Dedifferentiated amniotic fluid mesenchymal stem cell (primary cell): Measurements from ENCODE around the gene ADAMTS3.
A peak's percentile ranks its signal among the peaks of the same experiment; 100 is the strongest.
"Not testable (repeated sequence)": the region's sequence is repeated elsewhere in the genome, so short reads cannot be mapped to it uniquely, and the experiment has no call there.

ENCODE experiments used
- DNase-seq: peaks from one replicate; pipeline ENCODE4 v3.0.0-alpha.2; 2016; ENCODE audit errors: extremely low spot score

Gene ADAMTS3

GRCh38 chr4:72553540-72554337 lies 15.3 kb downstream of the ADAMTS3 start:
- DNase-seq: no peak

DNA sequence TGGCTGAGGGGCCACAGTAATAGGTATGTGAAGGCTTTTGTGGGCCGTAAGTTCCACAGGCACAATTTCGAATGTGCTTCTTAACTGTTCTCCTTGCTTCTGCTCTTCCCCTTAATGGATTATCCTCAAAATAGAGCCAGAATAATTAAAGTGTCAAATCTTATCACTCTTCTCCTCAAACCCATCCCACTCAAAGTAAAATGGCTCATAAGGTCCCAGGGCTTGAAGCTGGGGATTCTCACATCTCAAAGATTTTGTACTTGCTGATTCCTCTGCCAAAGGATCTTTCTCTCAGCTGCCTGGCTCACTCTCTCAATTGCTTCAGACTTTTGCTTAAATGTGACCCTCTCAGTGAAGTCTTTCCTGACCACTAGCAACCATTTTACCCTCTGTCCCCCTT lies 16.6 kb downstream of the ADAMTS3 start:
- DNase-seq: no peak

GRCh38 chr4:72546456-72546855 lies 22.6 kb downstream of the ADAMTS3 start:
- no peak for DNase-seq

- DNase-seq: not testable (repeated sequence)
Observed at GRCh38 chr4:72540694-72541093, 28.3 kb downstream of the ADAMTS3 start.

DNA sequence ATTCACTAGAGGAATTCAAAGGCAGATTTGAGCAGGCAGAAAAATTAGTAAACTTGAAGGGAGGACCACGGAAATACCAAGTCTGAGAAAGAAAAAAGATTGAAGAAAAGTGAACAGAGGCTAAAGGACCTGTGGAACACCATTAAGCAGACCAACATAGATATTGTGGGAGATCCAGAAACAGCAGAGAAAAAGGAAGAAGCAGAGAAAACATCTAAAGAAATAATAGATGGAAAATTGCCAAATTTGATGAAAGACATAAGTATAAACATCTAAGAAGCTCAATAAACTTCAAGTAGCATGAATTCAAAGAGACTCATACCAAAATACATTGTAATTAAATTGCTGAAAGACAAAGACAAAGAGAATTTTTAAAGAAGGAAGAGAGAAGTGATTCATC lies 31.0 kb downstream of the ADAMTS3 start:
- DNase-seq: no peak

DNA sequence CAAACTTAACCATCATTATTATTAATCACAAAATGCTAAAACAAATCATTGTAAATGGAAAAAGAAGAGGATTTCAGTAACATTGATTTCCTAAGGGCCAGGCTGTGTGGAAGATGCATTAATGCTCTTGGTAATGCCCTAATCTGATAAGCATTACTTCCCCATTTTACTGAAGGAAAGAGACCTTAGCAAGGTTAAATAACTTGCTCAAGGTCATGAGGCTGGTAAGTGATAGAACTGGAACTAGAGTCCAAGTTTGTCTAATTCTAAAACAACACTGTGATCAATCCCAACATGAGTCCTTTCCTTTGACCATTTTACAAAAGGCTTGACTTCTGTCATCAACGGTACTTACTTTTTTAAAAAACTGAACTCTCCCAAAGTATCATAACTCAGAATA lies 32.6 kb downstream of the ADAMTS3 start:
- DNase-seq: no peak

DNA sequence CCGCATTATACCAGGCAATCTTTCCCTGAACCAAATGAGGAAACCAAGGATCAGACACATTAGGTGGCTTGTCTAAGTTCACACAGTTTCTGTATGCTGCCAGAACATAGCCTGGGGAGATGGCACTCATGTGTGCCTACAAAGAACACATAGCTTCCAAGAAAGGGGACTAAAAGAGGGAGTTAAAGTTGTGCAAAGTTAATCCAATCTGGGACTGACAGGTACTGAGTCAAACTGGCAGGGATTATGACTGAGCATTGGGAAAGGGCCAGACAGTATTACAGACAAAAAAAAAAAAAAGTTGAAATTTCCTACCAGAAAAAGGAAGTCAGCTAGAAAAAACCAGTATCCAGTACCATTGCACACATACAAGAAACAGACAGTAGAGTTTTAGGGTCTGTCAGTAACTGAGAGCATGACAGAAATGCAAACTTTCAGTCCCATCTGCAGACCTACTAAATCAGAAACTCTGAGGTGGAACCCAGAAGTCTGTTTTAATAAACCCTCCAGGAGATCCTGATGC lies 37.2 kb downstream of the ADAMTS3 start:
- DNase-seq: peak; percentile 8

GRCh38 chr4:72531322-72531721 lies 37.7 kb downstream of the ADAMTS3 start:
- DNase-seq: peak; percentile 5

GRCh38 chr4:72529148-72529822 lies 39.7 kb downstream of the ADAMTS3 start:
- peak; percentile 11 for DNase-seq

DNA sequence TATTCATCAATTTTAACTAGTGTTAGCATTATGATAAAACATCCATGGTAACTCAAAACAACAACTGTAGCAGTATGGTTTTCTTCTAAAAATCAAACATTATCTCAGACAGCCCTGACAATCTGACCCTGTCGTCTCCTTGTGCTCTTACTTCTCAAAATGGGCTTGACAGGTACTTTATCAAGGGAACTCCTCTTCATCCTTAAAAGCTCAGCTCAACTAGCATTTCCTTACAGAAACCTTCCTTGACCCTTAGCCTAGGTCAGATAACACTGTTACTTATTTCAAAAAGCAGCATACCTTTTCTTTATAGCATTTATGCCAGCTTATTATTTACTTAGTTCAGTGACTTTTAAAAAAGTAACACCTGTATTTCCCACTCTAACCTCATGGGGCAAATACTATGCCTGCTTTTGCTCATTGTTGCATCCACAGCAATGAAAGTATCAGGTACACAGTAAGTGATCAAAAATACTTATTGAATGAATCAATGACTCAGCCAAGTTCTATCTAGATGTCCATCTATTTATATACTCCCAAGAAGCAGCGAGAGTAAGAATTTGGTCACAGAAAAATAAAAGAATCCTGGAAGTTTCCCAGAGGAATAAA lies 41.9 kb downstream of the ADAMTS3 start:
- peak; percentile 10 for DNase-seq

DNA sequence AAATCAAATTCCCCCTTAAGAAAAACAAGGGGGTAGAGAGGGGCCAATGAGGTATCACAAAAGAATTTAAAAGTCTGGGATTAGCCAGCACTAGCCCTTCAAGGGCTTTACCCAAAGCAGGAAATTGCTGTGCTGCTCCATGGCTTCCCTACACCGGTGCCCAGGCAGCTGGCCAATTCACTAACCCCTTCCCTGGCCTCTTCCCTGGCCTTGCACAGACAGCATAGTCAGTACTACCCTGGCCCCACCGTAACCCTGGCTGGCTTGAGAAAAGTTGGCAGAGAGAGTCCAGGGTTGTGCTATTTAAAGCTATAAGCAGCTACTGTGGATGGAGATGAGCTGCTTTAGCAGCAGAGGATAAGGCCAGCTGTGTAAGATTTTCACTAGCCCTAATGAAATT lies 43.1 kb downstream of the ADAMTS3 start:
- peak; percentile 57 for DNase-seq

DNA sequence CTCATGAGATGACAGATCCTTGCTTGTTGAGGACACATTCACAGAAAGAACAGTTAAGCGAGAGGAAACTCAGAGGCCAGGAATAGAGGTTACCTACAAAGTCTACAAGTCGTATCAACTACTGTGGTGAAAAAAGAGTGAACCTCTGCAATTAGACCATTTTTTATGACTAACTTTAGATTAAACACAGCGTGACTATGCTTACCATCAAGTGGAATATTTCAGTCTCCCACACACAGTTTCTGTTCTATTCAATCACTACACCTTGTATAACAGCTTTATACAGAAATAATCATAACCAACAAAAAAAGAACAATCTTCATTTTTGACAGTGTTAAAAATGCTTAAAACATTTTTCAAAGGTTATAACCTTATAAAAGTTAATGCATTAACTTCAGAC lies 46.6 kb downstream of the ADAMTS3 start:
- no peak for DNase-seq

DNA sequence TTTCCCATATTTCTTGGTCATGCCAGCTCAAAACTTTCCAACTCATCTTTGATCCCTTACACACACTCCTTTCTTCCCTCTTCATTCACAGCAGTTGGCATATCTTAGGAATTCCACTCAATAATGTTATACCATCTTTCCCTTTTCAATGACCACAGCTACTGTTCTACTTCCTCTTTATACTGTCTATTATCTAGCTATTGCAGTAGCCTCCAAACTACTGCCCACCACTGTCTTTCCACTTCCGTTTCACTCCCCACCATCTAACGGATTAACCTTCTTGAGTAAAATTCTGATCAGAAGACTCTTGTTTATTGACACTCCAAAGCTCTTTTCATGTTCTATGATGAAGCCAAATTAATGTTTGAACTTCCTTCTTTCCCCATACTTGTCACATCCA lies 55.8 kb downstream of the ADAMTS3 start:
- no peak for DNase-seq

GRCh38 chr4:72507860-72508419 lies 61.1 kb downstream of the ADAMTS3 start:
- DNase-seq: no peak

- no peak for DNase-seq
Observed at GRCh38 chr4:72507167-72507566, 61.9 kb downstream of the ADAMTS3 start.

DNA sequence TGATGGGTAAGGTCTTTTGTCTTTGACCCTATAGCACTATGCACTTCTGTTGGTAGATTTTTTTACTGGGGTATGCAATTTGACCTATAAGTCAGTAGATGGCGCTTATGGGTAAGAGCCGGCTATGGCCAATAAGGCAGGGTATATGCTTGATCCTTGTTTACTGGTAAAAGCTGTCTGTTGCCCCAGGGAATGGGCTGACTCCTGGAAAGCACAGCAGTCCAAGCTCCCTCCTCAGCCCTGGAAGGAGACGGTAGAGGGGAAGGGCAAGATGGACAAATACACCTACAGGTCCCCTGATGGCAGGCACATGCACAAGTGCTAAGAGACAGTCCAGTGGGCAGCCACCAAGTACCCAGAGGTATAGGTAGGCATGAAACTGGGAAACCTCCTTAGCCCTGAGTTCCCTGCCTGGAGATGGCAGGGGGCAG lies 63.7 kb downstream of the ADAMTS3 start:
- peak; percentile 37 for DNase-seq

GRCh38 chr4:72500214-72500613 lies 68.8 kb downstream of the ADAMTS3 start:
- no peak for DNase-seq

DNA sequence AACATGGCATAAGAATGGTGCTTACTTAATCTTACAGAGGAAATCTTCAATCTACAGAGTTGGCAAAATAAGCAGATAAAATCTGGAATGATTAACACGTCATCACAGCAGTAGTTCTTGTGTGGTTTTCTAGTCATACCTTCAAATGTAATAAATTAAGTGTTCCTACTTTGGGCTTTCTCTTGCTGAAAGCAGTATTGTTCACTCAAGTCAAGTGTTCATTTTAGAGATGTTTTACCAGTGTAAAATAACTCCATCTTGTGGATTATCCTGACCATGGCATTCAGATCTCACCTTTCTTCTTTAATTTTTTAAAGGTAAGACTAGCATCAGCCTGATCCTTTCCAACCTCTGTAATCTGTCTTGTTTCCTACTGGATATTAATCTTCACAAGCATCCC lies 72.9 kb downstream of the ADAMTS3 start:
- DNase-seq: no peak

GRCh38 chr4:72494156-72494555 lies 74.9 kb downstream of the ADAMTS3 start:
- DNase-seq: no peak

GRCh38 chr4:72489267-72489666 lies 79.8 kb downstream of the ADAMTS3 start:
- peak; percentile 88 for DNase-seq

GRCh38 chr4:72486991-72487390 lies 82.0 kb downstream of the ADAMTS3 start:
- no peak for DNase-seq

DNA sequence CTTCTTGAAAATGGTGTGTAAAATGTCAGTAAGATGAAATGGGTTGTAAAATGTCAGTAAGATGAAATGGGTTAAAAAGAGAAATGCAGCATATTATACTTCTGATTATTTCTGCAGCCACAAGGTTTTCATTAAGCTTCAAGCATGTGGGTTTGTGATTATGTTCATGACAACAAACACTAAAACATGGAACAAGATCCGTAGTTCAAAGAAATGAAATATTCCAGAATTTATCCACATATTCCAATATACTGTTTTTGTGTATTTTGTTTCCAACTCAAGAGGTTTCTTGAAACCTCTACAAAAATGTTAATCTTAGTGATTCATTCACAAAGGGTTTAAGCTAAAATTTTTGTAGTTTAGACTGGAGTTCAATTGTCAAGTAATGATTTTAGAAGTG lies 84.0 kb downstream of the ADAMTS3 start:
- DNase-seq: peak; percentile 60
